SK-N-SH treated with all-trans-retinoic acid at 6 μM for 48 hours (cell line): Measurements from ENCODE around the gene HRH3.

Experiments used
- ATAC-seq: fragments of 200-7000 bp; cut with Tn5 transposase; 3 replicates; pipeline ENCODE4 v1.9.1; 2020; ENCODE audit warnings: mild to moderate bottlenecking, moderate library complexity
- ARNTL ChIP-seq: fragments of 450-650 bp; formaldehyde crosslinking; IDR thresholded peaks from 2 replicates; pipeline ENCODE4 v1.5.0; 2020; ENCODE audit warnings: low read depth, mild to moderate bottlenecking, moderate library complexity, borderline replicate concordance
- BACH2 ChIP-seq: fragments of 250-450 bp; sonication (Bioruptor Pico); IDR thresholded peaks from 2 replicates; pipeline ENCODE4 v1.9.0; 2021; ENCODE audit warnings: mild to moderate bottlenecking, borderline replicate concordance
- ESRRG ChIP-seq: fragments of 250-450 bp; sonication (Bioruptor Pico); IDR thresholded peaks from 2 replicates; pipeline ENCODE4 v1.6.1; 2021; ENCODE audit warnings: mild to moderate bottlenecking
- GLIS3 ChIP-seq: fragments of 250-450 bp; sonication (Bioruptor Pico); IDR thresholded peaks from 2 replicates; pipeline ENCODE4 v1.5.0; 2020; ENCODE audit warnings: mild to moderate bottlenecking, moderate library complexity
- ISL1 ChIP-seq: fragments of 250-450 bp; sonication (Bioruptor Pico); IDR thresholded peaks from 2 replicates; pipeline ENCODE4 v2.1.2; 2022; ENCODE audit warnings: mild to moderate bottlenecking, moderate library complexity
- OSR1 ChIP-seq: fragments of 250-450 bp; sonication (Bioruptor Pico); IDR thresholded peaks from 2 replicates; pipeline ENCODE4 v1.8.0; 2022; ENCODE audit warnings: moderate library complexity, mild to moderate bottlenecking, inconsistent platforms
- PPARA ChIP-seq: fragments of 250-450 bp; sonication (Bioruptor Pico); IDR thresholded peaks from 2 replicates; pipeline ENCODE4 v1.5.0; 2020; ENCODE audit warnings: mild to moderate bottlenecking, borderline replicate concordance
- RARB ChIP-seq: fragments of 250-450 bp; sonication (Bioruptor Pico); IDR thresholded peaks from 2 replicates; pipeline ENCODE4 v1.8.0; 2021; ENCODE audit warnings: mild to moderate bottlenecking, moderate library complexity
- SNAI2 ChIP-seq: fragments of 250-450 bp; sonication (Bioruptor Pico); IDR thresholded peaks from 2 replicates; pipeline ENCODE4 v1.5.0; 2020; ENCODE audit warnings: mild to moderate bottlenecking, moderate library complexity
- TCF4 ChIP-seq: fragments of 250-450 bp; sonication (Bioruptor Pico); IDR thresholded peaks from 2 replicates; pipeline ENCODE4 v1.8.0; 2021; ENCODE audit warnings: mild to moderate bottlenecking, moderate library complexity, borderline replicate concordance
- TOX ChIP-seq: fragments of 250-450 bp; sonication (Bioruptor Pico); IDR thresholded peaks from 2 replicates; pipeline ENCODE4 v1.8.0; 2021; ENCODE audit warnings: mild to moderate bottlenecking, moderate library complexity, borderline replicate concordance
- ZC3H10 ChIP-seq: fragments of 250-450 bp; sonication (Bioruptor Pico); IDR thresholded peaks from 2 replicates; pipeline ENCODE4 v1.5.1; 2021; ENCODE audit warnings: mild to moderate bottlenecking, moderate library complexity
- ZFP3 ChIP-seq: fragments of 250-450 bp; sonication (Bioruptor Pico); IDR thresholded peaks from 2 replicates; pipeline ENCODE4 v1.5.0; 2020; ENCODE audit warnings: mild to moderate bottlenecking, moderate library complexity
- ZFP30 ChIP-seq: fragments of 450-650 bp; formaldehyde crosslinking; IDR thresholded peaks from 2 replicates; pipeline ENCODE4 v1.5.0; 2022; ENCODE audit warnings: mild to moderate bottlenecking, moderate library complexity
- ZNF70 ChIP-seq: fragments of 450-650 bp; formaldehyde crosslinking; IDR thresholded peaks from 2 replicates; pipeline ENCODE4 v1.5.0; 2020; ENCODE audit warnings: mild to moderate bottlenecking, moderate library complexity
- ZNF8 ChIP-seq: fragments of 450-650 bp; formaldehyde crosslinking; IDR thresholded peaks from 2 replicates; pipeline ENCODE4 v1.5.0; 2020; ENCODE audit warnings: mild to moderate bottlenecking, moderate library complexity
- TF ChIP-seq, protein P1 (sequence below): fragments of 250-450 bp; sonication (Bioruptor Pico); IDR thresholded peaks from 2 replicates; pipeline ENCODE4 v1.8.0; 2021; ENCODE audit warnings: low read depth, mild to moderate bottlenecking, moderate library complexity, borderline replicate concordance
- TF ChIP-seq, protein P2 (sequence below): fragments of 250-450 bp; sonication (Bioruptor Pico); IDR thresholded peaks from 2 replicates; pipeline ENCODE4 v1.5.1; 2020; ENCODE audit warnings: low read depth, mild to moderate bottlenecking, moderate library complexity
- TF ChIP-seq, protein P3 (sequence below): fragments of 250-450 bp; sonication (Bioruptor Pico); IDR thresholded peaks from 2 replicates; pipeline ENCODE4 v1.5.0; 2020; ENCODE audit warnings: mild to moderate bottlenecking, moderate library complexity

The HRH3 gene

DNA sequence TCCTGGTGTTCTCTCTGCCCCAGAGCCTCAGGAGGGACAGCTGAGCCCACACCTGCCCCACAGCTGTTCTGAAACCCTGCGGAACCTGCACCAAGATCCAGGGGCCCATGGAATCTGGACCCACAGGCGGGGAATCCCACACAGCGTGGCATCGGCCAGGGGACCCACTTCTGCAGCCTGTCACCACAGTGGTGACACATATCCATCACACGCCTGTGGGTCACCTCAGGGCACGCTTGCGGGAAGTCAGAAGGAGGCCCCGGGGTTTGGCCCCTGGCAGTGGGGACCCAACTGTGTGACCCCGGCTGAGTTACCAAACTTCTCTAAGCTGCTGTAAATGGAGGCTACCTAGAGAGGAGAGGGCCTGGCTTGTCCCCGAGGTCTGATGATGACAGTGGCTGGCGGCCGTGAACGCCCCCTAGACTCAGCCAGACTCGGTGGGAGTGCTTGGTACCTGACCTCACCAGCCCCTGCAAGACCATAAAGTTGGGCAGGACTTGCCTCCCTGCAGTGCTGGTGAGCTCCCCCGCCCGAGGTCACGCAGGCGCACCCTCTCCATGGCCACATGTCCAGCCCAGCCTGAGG lies 2.3 kb upstream of the HRH3 start:
- no peak for ATAC-seq

DNA sequence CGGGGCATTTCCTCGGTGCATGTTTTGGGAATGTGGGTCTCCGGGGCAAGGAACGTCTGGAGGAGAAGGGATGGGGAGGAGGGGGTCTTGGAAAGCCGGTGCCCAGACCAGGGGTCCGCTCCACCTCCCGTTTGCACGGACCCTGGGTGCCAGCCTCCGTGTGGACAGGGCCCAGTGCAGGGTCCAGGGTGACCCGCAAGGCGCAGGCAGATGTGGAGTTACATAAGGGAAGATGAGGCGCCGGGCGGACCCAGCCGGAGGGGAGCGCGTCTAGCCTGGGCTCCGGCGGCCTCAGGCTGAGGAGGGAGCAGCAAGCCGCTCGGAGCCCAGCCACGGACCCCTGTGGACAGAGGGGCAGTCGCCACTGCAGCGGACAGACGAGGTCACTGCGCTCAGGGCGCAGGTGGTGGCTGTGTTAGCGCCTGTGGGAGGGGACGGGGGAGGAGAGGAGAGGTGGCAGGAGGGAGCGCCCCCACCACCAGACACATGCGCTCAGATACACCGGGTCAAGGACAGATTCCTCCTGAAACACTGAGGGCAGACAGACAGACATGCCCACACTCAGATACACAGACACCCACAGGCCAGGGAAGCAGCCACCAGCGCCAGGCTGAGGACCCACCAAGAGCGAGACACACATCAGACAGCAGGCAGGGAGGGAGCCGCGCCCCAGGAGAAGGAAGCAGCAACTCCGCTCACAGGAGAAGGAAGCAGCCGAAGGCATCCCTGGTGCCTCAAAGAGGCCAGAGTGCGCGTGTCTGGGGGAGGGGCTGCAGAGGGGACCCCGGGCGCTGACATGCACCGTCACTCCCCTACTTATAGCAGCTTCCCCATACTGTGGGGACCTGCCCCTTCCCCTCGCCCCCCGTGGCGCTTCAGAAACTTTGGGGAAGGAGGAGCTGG lies 839 bp upstream of the HRH3 start:
- no peak for ATAC-seq
- TF ChIP-seq ZFP30 (CRISPR knock-in tag) (no peak), ZNF70 (CRISPR knock-in tag) (no peak)

More for the DNA sequence above, 2.3 kb upstream of the HRH3 start:
- TF ChIP-seq ZNF70 (CRISPR knock-in tag) (no peak), ZNF8 (CRISPR knock-in tag) (no peak), RARB (CRISPR knock-in tag) (no peak), PPARA (CRISPR knock-in tag) (no peak), TOX (no peak), ESRRG (CRISPR knock-in tag) (no peak), ZFP30 (CRISPR knock-in tag) (no peak), BACH2 (CRISPR knock-in tag) (no peak), OSR1 (CRISPR knock-in tag) (no peak), ZFP3 (CRISPR knock-in tag) (no peak), GLIS3 (CRISPR knock-in tag) (no peak), SNAI2 (CRISPR knock-in tag) (no peak), TCF4 (CRISPR knock-in tag) (no peak), ARNTL (CRISPR knock-in tag) (no peak), ZC3H10 (CRISPR knock-in tag) (no peak)
- TF ChIP-seq, protein P1, sequence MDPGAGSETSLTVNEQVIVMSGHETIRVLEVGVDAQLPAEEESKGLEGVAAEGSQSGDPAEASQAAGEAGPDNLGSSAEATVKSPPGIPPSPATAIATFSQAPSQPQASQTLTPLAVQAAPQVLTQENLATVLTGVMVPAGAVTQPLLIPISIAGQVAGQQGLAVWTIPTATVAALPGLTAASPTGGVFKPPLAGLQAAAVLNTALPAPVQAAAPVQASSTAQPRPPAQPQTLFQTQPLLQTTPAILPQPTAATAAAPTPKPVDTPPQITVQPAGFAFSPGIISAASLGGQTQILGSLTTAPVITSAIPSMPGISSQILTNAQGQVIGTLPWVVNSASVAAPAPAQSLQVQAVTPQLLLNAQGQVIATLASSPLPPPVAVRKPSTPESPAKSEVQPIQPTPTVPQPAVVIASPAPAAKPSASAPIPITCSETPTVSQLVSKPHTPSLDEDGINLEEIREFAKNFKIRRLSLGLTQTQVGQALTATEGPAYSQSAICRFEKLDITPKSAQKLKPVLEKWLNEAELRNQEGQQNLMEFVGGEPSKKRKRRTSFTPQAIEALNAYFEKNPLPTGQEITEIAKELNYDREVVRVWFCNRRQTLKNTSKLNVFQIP (CRISPR knock-in tag), result no peak

DNA sequence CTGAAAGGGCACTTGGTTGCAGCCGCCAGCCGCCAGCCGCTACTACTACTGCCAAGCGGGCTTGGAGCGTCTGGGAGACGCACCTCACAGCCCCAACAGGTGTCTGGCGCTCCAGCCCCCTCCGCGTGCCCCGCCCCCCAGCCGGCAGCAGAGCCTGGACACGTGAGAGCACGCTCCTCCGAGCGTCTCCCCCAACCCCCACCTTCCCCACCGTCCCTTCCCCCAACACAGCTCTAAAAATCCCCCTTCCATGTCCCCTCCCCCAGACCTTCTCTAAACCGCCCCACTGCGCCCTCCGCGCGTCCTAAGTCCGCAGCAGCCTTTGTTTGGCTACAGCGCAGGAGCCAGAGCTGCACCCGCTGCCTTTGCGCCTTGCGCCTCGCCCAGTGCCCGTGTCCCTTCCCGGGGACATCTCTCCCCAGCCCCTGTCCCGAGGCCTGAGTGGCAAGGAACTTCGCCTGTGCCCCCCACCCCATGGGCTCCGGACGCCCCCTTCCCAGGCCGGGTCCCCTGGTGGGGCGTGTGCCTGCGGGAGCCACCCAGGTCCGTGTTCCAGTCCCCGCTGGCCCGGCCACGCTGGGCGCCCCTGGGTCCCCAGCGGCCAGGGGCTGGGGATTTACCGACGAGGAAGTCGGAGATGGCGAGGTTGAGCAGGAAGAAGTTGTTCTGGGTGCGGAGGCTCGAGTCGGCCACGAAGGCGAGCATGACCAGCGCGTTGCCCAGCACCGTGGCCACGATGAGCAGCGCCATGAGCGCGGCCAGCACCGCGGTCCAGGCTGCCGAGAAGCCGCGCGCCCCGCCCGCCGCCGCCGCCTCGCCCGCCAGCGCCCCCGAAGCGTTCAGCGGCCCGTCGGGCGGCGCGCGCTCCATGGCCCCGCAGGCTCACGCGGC lies 732 bp downstream of the HRH3 start:
- no peak for ATAC-seq
- TF ChIP-seq TOX, result no peak
- no peak for TF ChIP-seq SNAI2 (CRISPR knock-in tag)
- TF ChIP-seq, protein P2, sequence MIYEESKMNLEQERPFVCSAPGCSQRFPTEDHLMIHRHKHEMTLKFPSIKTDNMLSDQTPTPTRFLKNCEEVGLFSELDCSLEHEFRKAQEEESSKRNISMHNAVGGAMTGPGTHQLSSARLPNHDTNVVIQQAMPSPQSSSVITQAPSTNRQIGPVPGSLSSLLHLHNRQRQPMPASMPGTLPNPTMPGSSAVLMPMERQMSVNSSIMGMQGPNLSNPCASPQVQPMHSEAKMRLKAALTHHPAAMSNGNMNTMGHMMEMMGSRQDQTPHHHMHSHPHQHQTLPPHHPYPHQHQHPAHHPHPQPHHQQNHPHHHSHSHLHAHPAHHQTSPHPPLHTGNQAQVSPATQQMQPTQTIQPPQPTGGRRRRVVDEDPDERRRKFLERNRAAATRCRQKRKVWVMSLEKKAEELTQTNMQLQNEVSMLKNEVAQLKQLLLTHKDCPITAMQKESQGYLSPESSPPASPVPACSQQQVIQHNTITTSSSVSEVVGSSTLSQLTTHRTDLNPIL, result no peak
- TF ChIP-seq ZC3H10 (CRISPR knock-in tag), result no peak
- no peak for TF ChIP-seq ZFP30 (CRISPR knock-in tag)
- TF ChIP-seq ISL1 (CRISPR knock-in tag), result no peak
- TF ChIP-seq, protein P3, sequence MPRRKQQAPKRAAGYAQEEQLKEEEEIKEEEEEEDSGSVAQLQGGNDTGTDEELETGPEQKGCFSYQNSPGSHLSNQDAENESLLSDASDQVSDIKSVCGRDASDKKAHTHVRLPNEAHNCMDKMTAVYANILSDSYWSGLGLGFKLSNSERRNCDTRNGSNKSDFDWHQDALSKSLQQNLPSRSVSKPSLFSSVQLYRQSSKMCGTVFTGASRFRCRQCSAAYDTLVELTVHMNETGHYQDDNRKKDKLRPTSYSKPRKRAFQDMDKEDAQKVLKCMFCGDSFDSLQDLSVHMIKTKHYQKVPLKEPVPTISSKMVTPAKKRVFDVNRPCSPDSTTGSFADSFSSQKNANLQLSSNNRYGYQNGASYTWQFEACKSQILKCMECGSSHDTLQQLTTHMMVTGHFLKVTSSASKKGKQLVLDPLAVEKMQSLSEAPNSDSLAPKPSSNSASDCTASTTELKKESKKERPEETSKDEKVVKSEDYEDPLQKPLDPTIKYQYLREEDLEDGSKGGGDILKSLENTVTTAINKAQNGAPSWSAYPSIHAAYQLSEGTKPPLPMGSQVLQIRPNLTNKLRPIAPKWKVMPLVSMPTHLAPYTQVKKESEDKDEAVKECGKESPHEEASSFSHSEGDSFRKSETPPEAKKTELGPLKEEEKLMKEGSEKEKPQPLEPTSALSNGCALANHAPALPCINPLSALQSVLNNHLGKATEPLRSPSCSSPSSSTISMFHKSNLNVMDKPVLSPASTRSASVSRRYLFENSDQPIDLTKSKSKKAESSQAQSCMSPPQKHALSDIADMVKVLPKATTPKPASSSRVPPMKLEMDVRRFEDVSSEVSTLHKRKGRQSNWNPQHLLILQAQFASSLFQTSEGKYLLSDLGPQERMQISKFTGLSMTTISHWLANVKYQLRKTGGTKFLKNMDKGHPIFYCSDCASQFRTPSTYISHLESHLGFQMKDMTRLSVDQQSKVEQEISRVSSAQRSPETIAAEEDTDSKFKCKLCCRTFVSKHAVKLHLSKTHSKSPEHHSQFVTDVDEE (CRISPR knock-in tag), result no peak
- TF ChIP-seq GLIS3 (CRISPR knock-in tag), result no peak
- TF ChIP-seq ARNTL (CRISPR knock-in tag), result no peak
- TF ChIP-seq BACH2 (CRISPR knock-in tag), result no peak
